Measurements from ENCODE around the gene B4GALT6.

Gene B4GALT6

DNA sequence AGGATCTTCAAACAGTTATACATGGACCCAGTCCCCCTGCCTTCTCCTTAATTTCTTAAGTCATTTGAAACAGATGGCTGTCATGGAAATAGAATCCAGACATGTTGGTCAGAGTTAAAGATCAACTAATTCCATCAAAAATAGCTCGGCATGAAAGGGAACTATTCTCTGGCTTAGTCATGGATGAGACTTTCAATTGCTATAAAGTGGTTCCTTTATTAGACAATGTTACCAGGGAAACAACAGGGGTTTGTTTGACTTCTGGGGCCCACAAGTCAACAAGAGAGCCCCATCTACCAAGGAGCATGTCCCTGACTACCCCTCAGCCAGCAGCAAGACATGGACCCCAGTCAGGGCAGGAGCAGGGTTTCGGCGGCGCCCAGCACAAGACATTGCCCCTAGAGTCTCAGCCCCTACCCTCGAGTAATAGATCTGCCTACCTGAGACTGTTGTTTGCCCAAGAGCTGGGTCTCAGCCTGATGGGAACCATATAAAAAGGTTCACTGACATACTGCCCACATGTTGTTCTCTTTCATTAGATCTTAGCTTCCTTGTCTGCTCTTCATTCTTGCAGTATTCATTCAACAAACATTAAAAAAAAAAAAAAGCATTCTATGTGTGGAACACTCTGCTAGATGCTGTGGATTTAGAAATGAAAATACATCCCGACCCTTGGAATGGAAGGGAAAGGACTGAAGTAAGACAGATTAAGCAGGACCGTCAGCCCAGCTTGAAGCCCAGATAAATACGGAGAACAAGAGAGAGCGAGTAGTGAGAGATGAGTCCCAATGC is 88.1 kb downstream of the B4GALT6 start:
- no peak overlapping the region for H3K4me3 Mint-ChIP-seq
- DNase-seq (no peak), ATAC-seq (replicated peaks) (no peak)
- no peaks in the 10 kb centered on the region for H3K4me1 Mint-ChIP-seq
- H3K36me3 Mint-ChIP-seq = no peaks in the 10 kb centered on the region
- no peak overlapping the region for H3K27ac Mint-ChIP-seq
- H3K27me3 Mint-ChIP-seq = no peaks in the 10 kb centered on the region
- H3K9me3 Mint-ChIP-seq = no peaks in the 10 kb centered on the region

DNA sequence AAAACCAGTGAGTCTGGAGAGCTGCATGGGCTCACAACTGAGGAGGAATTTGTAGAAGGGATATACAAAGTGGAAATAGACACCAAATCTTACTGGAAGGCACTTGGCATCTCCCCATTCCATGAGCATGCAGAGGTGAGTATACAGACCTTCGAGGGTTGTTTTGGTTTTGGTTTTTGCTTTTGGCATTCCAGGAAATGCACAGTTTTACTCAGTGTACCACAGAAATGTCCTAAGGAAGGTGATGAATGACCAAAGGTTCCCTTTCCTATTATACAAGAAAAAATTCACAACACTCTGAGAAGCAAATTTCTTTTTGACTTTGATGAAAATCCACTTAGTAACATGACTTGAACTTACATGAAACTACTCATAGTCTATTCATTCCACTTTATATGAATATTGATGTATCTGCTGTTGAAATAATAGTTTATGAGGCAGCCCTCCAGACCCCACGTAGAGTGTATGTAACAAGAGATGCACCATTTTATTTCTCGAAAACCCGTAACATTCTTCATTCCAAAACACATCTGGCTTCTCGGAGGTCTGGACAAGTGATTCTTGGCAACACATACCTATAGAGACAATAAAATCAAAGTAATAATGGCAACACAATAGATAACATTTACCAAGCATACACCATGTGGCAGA is 89.1 kb downstream of the B4GALT6 start:
- no peaks in the 10 kb centered on the region for H3K9me3 Mint-ChIP-seq
- no peak overlapping the region for H3K4me3 Mint-ChIP-seq
- ATAC-seq (replicated peaks) (no peak), DNase-seq (no peak)
- H3K27me3 Mint-ChIP-seq = no peaks in the 10 kb centered on the region
- H3K36me3 Mint-ChIP-seq = no peaks in the 10 kb centered on the region
- no peak overlapping the region for H3K27ac Mint-ChIP-seq
- no peaks in the 10 kb centered on the region for H3K4me1 Mint-ChIP-seq

DNA sequence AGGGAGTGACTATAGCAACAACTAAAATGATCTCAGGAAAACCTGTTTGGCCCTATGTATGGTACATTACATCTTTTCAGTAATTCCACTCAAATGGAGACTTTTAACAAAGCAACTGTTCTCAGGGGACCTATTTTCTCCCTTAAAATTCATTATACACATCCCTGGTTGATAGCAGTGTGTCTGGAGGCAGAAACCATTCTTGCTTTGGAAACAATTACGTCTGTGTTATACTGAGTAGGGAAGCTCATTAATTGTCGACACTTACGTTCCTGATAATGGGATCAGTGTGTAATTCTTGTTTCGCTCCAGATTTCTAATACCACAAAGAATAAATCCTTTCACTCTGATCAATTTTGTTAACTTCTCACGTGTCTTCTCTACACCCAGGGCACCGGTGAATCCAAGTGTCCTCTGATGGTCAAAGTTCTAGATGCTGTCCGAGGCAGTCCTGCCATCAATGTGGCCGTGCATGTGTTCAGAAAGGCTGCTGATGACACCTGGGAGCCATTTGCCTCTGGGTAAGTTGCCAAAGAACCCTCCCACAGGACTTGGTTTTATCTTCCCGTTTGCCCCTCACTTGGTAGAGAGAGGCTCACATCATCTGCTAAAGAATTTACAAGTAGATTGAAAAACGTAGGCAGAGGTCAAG is 91.7 kb downstream of the B4GALT6 start:
- DNase-seq (no peak), ATAC-seq (replicated peaks) (no peak)
- Mint-ChIP-seq H3K36me3 (no peaks in the 10 kb centered on the region), H3K4me3 (no peak overlapping the region), H3K27me3 (no peaks in the 10 kb centered on the region), H3K27ac (no peak overlapping the region), H3K9me3 (peaks cover 3 to 6% of the 10 kb centered on the region in 2 donors), H3K4me1 (no peaks in the 10 kb centered on the region)

DNA sequence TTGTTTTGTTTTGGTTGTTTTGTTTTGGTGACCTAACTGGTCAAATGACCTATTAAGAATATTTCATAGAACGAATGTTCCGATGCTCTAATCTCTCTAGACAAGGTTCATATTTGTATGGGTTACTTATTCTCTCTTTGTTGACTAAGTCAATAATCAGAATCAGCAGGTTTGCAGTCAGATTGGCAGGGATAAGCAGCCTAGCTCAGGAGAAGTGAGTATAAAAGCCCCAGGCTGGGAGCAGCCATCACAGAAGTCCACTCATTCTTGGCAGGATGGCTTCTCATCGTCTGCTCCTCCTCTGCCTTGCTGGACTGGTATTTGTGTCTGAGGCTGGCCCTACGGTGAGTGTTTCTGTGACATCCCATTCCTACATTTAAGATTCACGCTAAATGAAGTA is 92.8 kb downstream of the B4GALT6 start, which contains the start of gene TTR:
TTR (plus strand) TSS at position 250 of the 400 bp plus-strand sequence; CDS start at position 276, 26 bp downstream.
- ATAC-seq (replicated peaks) (no peak), DNase-seq (no peak)
- Mint-ChIP-seq H3K36me3 (no peaks in the 10 kb centered on the region), H3K4me3 (no peak within 1 kb of the TSS), H3K27me3 (no peaks in the 10 kb centered on the region), H3K4me1 (no peaks in the 10 kb centered on the region), H3K27ac (no peak within 1 kb of the TSS), H3K9me3 (peaks cover 3 to 6% of the 10 kb centered on the region in 2 donors)

DNA sequence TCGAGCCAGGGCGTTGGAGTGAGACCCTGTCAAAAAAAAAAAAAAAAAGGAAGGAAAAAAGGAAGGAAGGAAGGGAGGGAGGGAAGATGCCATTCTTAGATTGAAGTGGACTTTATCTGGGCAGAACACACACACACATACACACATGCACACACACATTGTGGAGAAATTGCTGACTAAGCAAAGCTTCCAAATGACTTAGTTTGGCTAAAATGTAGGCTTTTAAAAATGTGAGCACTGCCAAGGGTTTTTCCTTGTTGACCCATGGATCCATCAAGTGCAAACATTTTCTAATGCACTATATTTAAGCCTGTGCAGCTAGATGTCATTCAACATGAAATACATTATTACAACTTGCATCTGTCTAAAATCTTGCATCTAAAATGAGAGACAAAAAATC is 93.3 kb downstream of the B4GALT6 start:
- H3K27me3 Mint-ChIP-seq = no peaks in the 10 kb centered on the region
- DNase-seq (no peak), ATAC-seq (replicated peaks) (no peak)
- H3K4me3 Mint-ChIP-seq = no peak overlapping the region
- no peaks in the 10 kb centered on the region for H3K36me3 Mint-ChIP-seq
- H3K4me1 Mint-ChIP-seq = no peaks in the 10 kb centered on the region
- no peak overlapping the region for H3K27ac Mint-ChIP-seq
- peaks cover 3 to 6% of the 10 kb centered on the region in 2 donors for H3K9me3 Mint-ChIP-seq

- Mint-ChIP-seq H3K27me3 (no peaks in the 10 kb centered on the region), H3K4me3 (no peak overlapping the region), H3K4me1 (no peaks in the 10 kb centered on the region), H3K9me3 (peaks cover 3 to 6% of the 10 kb centered on the region in 2 donors), H3K36me3 (no peaks in the 10 kb centered on the region), H3K27ac (no peak overlapping the region)
- no peak for DNase-seq
- ATAC-seq (replicated peaks) = no peak
These were observed 93.8 kb downstream of the B4GALT6 start for GRCh38 chr18:31590570-31590969.

DNA sequence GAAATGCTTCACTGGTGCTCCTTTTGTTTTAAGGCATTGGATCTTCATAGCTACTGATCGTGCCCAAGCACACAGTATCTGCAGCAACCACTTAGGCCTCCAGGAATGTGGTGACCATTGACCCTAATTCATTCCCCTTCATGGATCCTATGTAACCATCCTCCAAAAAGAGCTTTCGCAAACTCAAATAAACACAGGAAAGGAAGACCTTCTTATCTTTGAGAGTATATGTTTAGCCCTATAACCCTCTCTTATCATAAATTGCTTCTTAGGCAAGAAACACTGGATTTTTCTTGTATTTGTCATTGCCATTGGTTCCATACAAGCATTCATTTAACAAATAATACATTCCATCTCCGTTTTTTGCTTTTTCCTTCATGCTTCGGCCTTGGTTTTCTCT is 96.9 kb downstream of the B4GALT6 start:
- peaks cover 3 to 6% of the 10 kb centered on the region in 2 donors for H3K9me3 Mint-ChIP-seq
- H3K36me3 Mint-ChIP-seq = no peaks in the 10 kb centered on the region
- H3K27ac Mint-ChIP-seq = no peak overlapping the region
- DNase-seq (no peak), ATAC-seq (replicated peaks) (no peak)
- H3K4me1 Mint-ChIP-seq = peaks cover 5 to 7% of the 10 kb centered on the region in 2 donors
- H3K4me3 Mint-ChIP-seq = no peak overlapping the region
- no peaks in the 10 kb centered on the region for H3K27me3 Mint-ChIP-seq

- ATAC-seq (replicated peaks) (no peak), DNase-seq (no peak)
- Mint-ChIP-seq H3K4me1 (peaks cover 5 to 7% of the 10 kb centered on the region in 2 donors), H3K9me3 (peaks cover 3 to 6% of the 10 kb centered on the region in 2 donors), H3K4me3 (no peak overlapping the region), H3K27me3 (no peaks in the 10 kb centered on the region), H3K36me3 (no peaks in the 10 kb centered on the region), H3K27ac (no peak overlapping the region)
These were observed 97.8 kb downstream of the B4GALT6 start for GRCh38 chr18:31586616-31587015.

- H3K9me3 Mint-ChIP-seq = peaks cover 3 to 6% of the 10 kb centered on the region in 2 donors
- peaks cover 5 to 7% of the 10 kb centered on the region in 2 donors for H3K4me1 Mint-ChIP-seq
- ATAC-seq (replicated peaks) = no peak
- no peaks in the 10 kb centered on the region for H3K27me3 Mint-ChIP-seq
- H3K27ac Mint-ChIP-seq = no peak overlapping the region
- H3K4me3 Mint-ChIP-seq = no peak overlapping the region
- DNase-seq = no peak
- H3K36me3 Mint-ChIP-seq = no peaks in the 10 kb centered on the region
These were observed 98.4 kb downstream of the B4GALT6 start for GRCh38 chr18:31585991-31586390.

GRCh38 chr18:31583185-31583854 is 101.1 kb downstream of the B4GALT6 start:
- Mint-ChIP-seq H3K27ac (no peak overlapping the region), H3K27me3 (no peaks in the 10 kb centered on the region), H3K36me3 (no peaks in the 10 kb centered on the region), H3K4me1 (peaks cover 5 to 7% of the 10 kb centered on the region in 2 donors), H3K4me3 (no peak overlapping the region), H3K9me3 (peaks cover 0 to under 1% of the 10 kb centered on the region in 2 donors)
- DNase-seq (no peak), ATAC-seq (replicated peaks) (peak; percentile 51 to 57)

GRCh38 chr18:31581498-31582197 is 102.7 kb downstream of the B4GALT6 start:
- H3K27me3 Mint-ChIP-seq = no peaks in the 10 kb centered on the region
- no peak for DNase-seq

DNA sequence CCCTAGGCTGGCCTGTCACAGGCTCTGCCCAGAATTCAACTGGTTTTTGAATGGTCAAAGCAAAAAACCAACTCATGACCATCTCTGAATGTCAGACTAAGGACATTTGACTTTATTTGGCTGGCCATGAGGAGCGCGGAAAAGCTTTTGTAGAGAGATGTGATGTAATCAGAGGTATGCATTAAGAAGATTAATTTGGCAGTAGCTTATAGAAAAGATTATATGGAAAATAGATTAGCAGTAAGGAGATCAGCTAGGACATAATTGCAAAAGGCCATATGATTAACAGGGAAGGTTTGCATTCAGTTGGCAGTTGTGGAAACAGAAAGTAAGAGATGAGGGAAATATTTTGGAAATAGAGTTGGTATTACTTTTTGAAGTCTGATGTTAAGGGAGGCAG is 105.0 kb downstream of the B4GALT6 start:
- ATAC-seq (replicated peaks) = no peak
- H3K4me3 Mint-ChIP-seq = no peak overlapping the region
- no peak overlapping the region for H3K27ac Mint-ChIP-seq
- peaks cover 5 to 7% of the 10 kb centered on the region in 2 donors for H3K4me1 Mint-ChIP-seq
- H3K36me3 Mint-ChIP-seq = no peaks in the 10 kb centered on the region
- no peak for DNase-seq
- H3K27me3 Mint-ChIP-seq = no peaks in the 10 kb centered on the region
- H3K9me3 Mint-ChIP-seq = no peaks in the 10 kb centered on the region

More at GRCh38 chr18:31581498-31582197, 102.7 kb downstream of the B4GALT6 start:
- Mint-ChIP-seq H3K4me1 (peaks cover 5 to 7% of the 10 kb centered on the region in 2 donors), H3K4me3 (no peak overlapping the region), H3K27ac (no peak overlapping the region), H3K9me3 (no peaks in the 10 kb centered on the region), H3K36me3 (no peaks in the 10 kb centered on the region)
- ATAC-seq (replicated peaks) = no peak

DNA sequence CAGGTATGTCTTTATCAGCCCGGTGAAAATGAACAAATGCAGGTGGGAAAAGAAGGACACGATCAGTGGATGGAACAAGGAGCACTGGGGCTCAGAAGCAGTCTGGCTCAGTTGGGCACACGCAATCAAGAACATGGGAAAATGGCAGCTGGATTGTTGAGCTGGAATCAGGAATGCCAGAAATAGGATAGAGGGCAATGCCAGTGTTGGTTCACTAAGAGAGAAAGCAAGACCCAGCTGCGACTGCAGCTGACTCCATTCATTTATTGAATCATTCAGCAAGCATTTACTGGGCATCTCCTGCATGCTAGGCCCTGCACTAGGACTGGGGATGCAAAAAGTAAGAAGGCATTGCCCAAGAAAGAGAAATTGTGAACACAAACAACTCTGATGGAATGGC is 106.3 kb downstream of the B4GALT6 start:
- Mint-ChIP-seq H3K4me3 (no peak overlapping the region), H3K4me1 (no peaks in the 10 kb centered on the region), H3K9me3 (no peaks in the 10 kb centered on the region), H3K27me3 (no peaks in the 10 kb centered on the region), H3K36me3 (no peaks in the 10 kb centered on the region), H3K27ac (no peak overlapping the region)
- DNase-seq = no peak
- ATAC-seq (replicated peaks) = no peak

DNA sequence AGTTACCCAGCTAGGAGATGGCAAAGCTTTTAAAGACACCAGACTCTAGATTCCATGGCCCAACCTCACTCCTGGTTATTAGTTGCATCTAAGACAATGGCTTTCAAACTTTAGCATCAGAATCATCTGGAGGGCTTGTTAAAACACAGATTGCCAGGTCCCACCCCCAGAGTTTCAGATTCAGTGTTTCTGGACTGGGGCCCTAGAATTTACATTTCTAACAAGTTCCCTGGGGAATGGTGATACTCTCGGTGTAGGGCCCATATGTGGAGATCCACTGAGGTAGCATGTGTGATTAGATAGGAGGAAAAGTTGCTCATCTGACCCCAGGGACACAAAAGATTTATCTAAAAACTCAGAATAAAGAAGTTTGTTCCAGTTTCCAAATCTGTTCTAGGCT is 107.2 kb downstream of the B4GALT6 start:
- H3K36me3 Mint-ChIP-seq = no peaks in the 10 kb centered on the region
- H3K27me3 Mint-ChIP-seq = no peaks in the 10 kb centered on the region
- H3K4me1 Mint-ChIP-seq = no peaks in the 10 kb centered on the region
- H3K4me3 Mint-ChIP-seq = no peak overlapping the region
- no peaks in the 10 kb centered on the region for H3K9me3 Mint-ChIP-seq
- DNase-seq (no peak), ATAC-seq (replicated peaks) (peak in 1 of 2 donors; percentile 57)
- H3K27ac Mint-ChIP-seq = no peak overlapping the region

Measured in stimulated activated naive B cell treated with anti-CD40 and anti-IgM and Interleukin-4, amounts not matched to agents 10 μg/mL and 1 μg/mL and 100 μg/mL, for 72 hours (primary cell).